HEK293T (cell line): ENCODE data around the gene TIA1.

Source experiments
- CTCF ChIA-PET: fragments of 350-600 bp; formaldehyde crosslinking; extraction: SDS; loops from one replicate; lab custom pipeline; 2021; ENCODE audit warnings: antibody characterized with exemption, inconsistent platforms; lab: Yijun Ruan, JAX
- POLR2A ChIA-PET: fragments of 350-600 bp; formaldehyde crosslinking; extraction: SDS; loops from one replicate; lab custom pipeline; 2020; ENCODE audit warnings: antibody characterized with exemption, inconsistent platforms; lab: Yijun Ruan, JAX
- DNase-seq: peaks from one replicate; pipeline ENCODE4 v3.0.0; 2012; ENCODE audit warnings: mixed read lengths; ENCODE audit errors: extremely low spot score
- ARNT ChIP-seq: fragments of 450-650 bp; IDR thresholded peaks from 2 replicates; pipeline ENCODE4 v1.6.1; 2017; ENCODE audit warnings: mild to moderate bottlenecking
- BHLHE40 ChIP-seq: fragments of 450-650 bp; IDR thresholded peaks from 2 replicates; pipeline ENCODE4 v1.6.1; 2016; ENCODE audit warnings: mild to moderate bottlenecking, moderate library complexity, borderline replicate concordance
- CTBP1 ChIP-seq: fragments of 450-650 bp; IDR thresholded peaks from 2 replicates; pipeline ENCODE4 v1.6.1; 2016; ENCODE audit warnings: borderline replicate concordance
- ELF4 ChIP-seq: fragments of 450-650 bp; IDR thresholded peaks from 2 replicates; pipeline ENCODE4 v1.6.1; 2017; ENCODE audit warnings: antibody characterized with exemption
- FOXA1 ChIP-seq: fragments of 450-650 bp; IDR thresholded peaks from 2 replicates; pipeline ENCODE4 v1.6.1; 2016; ENCODE audit warnings: mild to moderate bottlenecking
- FOXK2 ChIP-seq: fragments of 450-650 bp; IDR thresholded peaks from 2 replicates; pipeline ENCODE4 v1.6.1; 2016; ENCODE audit warnings: mild to moderate bottlenecking
- FOXM1 ChIP-seq: fragments of 450-650 bp; IDR thresholded peaks from 2 replicates; pipeline ENCODE4 v1.6.1; 2017; ENCODE audit warnings: mild to moderate bottlenecking, borderline replicate concordance
- HDGF ChIP-seq: fragments of 450-650 bp; IDR thresholded peaks from 2 replicates; pipeline ENCODE4 v1.6.1; 2017; ENCODE audit warnings: antibody characterized with exemption, borderline replicate concordance
- LEF1 ChIP-seq: fragments of 450-650 bp; IDR thresholded peaks from 2 replicates; pipeline ENCODE4 v1.6.1; 2017; ENCODE audit warnings: mild to moderate bottlenecking, borderline replicate concordance
- NFRKB ChIP-seq: fragments of 450-650 bp; IDR thresholded peaks from 2 replicates; pipeline ENCODE4 v1.6.1; 2016; ENCODE audit warnings: mild to moderate bottlenecking, moderate library complexity
- SP1 ChIP-seq: fragments of 450-650 bp; IDR thresholded peaks from 2 replicates; pipeline ENCODE4 v1.6.1; 2017
- SUZ12 ChIP-seq: fragments of 450-650 bp; IDR thresholded peaks from 2 replicates; pipeline ENCODE4 v1.6.1; 2016; ENCODE audit warnings: mild to moderate bottlenecking
- TARDBP ChIP-seq: fragments of 450-650 bp; IDR thresholded peaks from 2 replicates; pipeline ENCODE4 v1.6.1; 2016
- ZNF384 ChIP-seq: fragments of 450-650 bp; IDR thresholded peaks from 2 replicates; pipeline ENCODE4 v1.6.1; 2016
- TF ChIP-seq, protein P1 (sequence below): fragments of 450-650 bp; IDR thresholded peaks from 2 replicates; pipeline ENCODE4 v1.6.1; 2016

The TIA1 gene

DNA sequence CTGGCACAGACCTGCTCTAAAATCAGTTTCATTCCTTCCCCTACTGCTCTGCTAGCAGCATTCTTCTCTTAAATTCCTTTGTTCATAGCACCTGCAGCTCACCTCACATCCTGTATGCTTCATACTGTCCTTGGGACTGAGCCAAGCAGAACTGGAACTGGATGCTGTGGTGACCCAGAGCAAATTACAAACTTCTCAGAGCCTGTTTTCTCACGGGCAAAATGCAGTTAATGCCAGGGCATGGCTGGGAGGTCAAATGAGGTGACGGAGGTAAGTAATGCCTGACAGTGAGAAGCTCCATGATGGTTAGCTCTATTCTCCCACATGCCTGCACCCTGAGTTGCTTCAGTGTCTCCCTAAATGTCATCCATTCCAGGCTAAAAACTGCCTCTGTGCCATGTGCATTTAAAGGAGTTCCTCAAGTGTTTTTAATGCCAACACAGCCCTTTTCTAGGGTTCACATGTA lies 87.3 kb downstream of the TIA1 start:
- ChIA-PET POLR2A (no interaction called here), CTCF (no interaction called here)
- no peak for DNase-seq
- TF ChIP-seq SP1 (no peak), ELF4 (no peak), FOXK2 (no peak), BHLHE40 (no peak), ARNT (no peak), NFRKB (no peak)

DNA sequence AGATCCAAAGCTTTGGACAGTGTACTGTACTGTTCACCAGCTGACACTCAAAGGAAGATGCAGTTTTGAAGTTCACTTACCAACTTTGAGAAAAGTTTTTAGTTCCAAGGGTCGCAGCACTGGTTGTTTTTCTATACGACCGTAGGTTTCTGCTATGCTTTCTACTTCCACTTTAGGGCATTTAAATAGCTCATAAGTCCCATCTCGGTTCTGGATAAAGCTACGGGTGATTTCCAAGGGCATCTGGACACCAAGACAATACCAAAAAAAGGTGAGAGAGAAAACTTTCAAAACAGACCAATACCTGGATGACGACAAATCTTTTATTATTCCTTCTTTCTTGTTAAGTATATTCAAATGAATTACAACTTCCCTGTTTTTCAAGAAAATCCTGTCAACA lies 87.9 kb downstream of the TIA1 start:
- no peak for DNase-seq
- CTCF ChIA-PET, result no interaction called here
- POLR2A ChIA-PET, result no interaction called here

More for the DNA sequence above, 87.9 kb downstream of the TIA1 start:
- TF ChIP-seq, protein P1, sequence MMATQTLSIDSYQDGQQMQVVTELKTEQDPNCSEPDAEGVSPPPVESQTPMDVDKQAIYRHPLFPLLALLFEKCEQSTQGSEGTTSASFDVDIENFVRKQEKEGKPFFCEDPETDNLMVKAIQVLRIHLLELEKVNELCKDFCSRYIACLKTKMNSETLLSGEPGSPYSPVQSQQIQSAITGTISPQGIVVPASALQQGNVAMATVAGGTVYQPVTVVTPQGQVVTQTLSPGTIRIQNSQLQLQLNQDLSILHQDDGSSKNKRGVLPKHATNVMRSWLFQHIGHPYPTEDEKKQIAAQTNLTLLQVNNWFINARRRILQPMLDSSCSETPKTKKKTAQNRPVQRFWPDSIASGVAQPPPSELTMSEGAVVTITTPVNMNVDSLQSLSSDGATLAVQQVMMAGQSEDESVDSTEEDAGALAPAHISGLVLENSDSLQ, result no peak
- TF ChIP-seq FOXA1, result no peak
- TF ChIP-seq BHLHE40, result no peak
- TF ChIP-seq LEF1, result no peak
- TF ChIP-seq FOXK2, result no peak
- no peak for TF ChIP-seq FOXM1
- TF ChIP-seq ELF4, result no peak
- TF ChIP-seq ZNF384, result no peak
- no peak for TF ChIP-seq HDGF
- no peak for TF ChIP-seq TARDBP
- TF ChIP-seq CTBP1, result no peak
- no peak for TF ChIP-seq SUZ12
- no peak for TF ChIP-seq SP1
